ENCODE measurements around the gene PIK3AP1.

GRCh38 chr10:96637709-96638108, 82.6 kb downstream of the PIK3AP1 start:
- no peak for TF ChIP-seq KDM1A (IDR thresholded peaks at IDR 0.05; ENCODE audit: low read depth)
- TF ChIP-seq SMC3 (IDR thresholded peaks at IDR 0.05) = no peak
